Measurements from ENCODE around the gene COQ4. TPM values are rescaled to one million over a fixed set of nuclear protein-coding genes. Genes with fewer than 3 reads are reported as not detected.

COQ4 gene
- total RNA-seq, 8 experiments from 2014 or later, result 37.8 to 66.5 (median 51.1) TPM

DNA sequence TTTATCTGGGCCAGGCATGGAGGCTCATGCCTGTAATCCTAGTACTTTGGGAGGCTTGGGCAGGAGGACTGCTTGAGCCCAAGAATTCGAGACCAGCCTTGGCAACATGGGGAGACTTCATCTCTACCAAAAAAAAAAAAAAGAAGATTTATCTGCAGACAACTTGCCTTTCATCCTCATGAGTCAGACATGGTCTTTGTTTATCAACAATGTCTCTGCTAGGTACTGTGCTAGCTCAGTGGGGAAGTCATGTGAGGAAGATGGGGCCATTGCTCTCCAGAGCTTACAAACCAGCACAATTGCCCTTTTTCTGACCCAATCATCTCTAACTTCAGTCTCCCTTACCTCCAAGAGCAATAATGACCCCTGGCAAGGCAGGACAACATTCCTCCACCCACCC is 50.1 kb downstream of the COQ4 start:
- peak in 2 of 8 experiments; percentile 1 to 24 for ATAC-seq (replicated peaks in 6 of 8)
- Histone ChIP-seq H3K4me1 (replicated peaks in 1 of 2) (peaks cover 12 to 14% of the 10 kb centered on the region in 2 donors), H3K27ac (no peak overlapping the region), H3K4me3 (peak overlapping the region in 2 of 5 donors; percentile 70 to 78)
- WGBS, 10 experiments, result 60 to 100% (median 100%) methylated on average over 1 of the region's 1 CpG; no CpG with 5 or more reads in 4 of the 10 experiments
- in situ Hi-C loops (cut with MboI; ENCODE audit: low pct_unique_long_range_greater_than_20kb in 2 of 9, low sequenced_read_pairs in 9 of 9, unreplicated experiment in 9 of 9), result no loop called here

DNA sequence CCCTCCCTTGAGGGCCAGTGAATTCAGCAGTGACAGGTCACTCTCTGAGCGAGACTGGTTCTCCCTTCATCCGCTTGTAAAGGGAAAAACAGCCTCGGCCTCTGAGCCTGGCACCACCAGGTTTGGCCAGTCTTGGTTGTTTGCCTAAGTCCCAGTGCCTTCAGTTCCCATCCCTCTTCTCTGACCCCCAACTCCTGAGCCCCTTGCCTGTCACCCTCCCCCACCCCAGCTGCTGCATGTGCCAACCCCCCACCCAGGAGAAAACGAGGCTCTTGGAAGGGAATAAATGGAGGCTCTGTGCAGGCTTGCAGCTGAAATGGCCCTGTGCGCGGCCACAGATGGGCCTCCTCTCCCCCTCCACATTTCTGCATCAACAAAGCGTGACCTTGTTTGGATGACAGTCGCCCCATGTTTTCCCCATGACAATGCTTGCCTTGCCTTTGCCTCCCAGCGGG is 51.6 kb downstream of the COQ4 start:
- ATAC-seq (replicated peaks in 6 of 8), result no peak
- Histone ChIP-seq H3K4me1 (replicated peaks in 1 of 2) (peaks cover 12 to 14% of the 10 kb centered on the region in 2 donors), H3K27ac (no peak overlapping the region), H3K4me3 (no peak overlapping the region)
- WGBS, 10 experiments, result 60 to 100% (median 80%) methylated on average over 1 of the region's 9 CpGs; no CpG with 5 or more reads in 7 of the 10 experiments
- in situ Hi-C loops (cut with MboI; ENCODE audit: low pct_unique_long_range_greater_than_20kb in 2 of 9, low sequenced_read_pairs in 9 of 9, unreplicated experiment in 9 of 9), result no loop called here

DNA sequence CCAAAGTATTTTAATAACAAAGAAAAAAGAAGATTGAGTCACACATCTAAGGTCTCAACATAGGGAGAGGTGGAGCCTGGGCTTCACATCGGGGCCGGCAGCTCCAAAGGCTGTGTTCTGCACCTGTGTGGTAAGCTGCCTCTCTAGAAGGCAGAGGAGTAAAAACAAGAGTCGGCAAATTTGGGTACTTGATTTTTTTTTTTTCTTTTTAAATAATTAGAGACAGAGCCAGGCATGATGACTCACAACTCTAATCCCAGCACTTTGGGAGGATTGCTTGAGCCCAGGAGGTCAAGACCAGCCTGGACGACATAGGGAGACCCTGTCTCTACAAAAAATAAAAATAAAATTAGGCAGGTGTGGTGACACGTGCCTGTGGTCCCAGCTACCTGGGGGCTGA is 53.2 kb downstream of the COQ4 start:
- Histone ChIP-seq H3K4me1 (replicated peaks in 1 of 2) (peaks cover 6 to 9% of the 10 kb centered on the region in 2 donors), H3K27ac (no peak overlapping the region), H3K4me3 (no peak overlapping the region)
- 48 to 95% (median 68%) methylated on average over 2 to 4 of the region's 5 CpGs; no CpG with 5 or more reads in 2 of the 10 experiments for WGBS, 10 experiments
- no peak for ATAC-seq (replicated peaks in 6 of 8)
- in situ Hi-C loops (cut with MboI; ENCODE audit: low pct_unique_long_range_greater_than_20kb in 2 of 9, low sequenced_read_pairs in 9 of 9, unreplicated experiment in 9 of 9), result no loop called here

DNA sequence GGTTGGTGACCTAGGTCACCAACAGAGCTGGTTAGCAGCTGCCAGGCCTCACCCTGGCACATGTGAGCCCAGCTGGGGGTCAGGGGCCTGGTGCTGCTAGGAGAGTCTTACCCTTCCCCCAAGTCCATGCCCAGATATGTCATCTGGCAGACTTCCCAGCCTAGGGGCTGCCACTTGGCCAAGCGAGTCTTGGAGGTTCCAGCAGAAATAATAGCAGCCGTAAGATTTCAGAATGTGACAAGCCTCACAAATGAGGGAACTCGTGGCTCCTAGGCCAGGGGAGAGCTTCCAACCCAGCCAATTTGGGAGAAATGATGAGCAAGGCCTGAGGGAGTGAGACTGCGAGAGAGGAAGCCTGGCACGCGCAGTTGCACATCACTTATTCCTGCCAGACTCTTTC is 59.6 kb downstream of the COQ4 start:
- 40 to 100% (median 71%) methylated on average over 1 to 4 of the region's 6 CpGs; no CpG with 5 or more reads in 6 of the 10 experiments for WGBS, 10 experiments
- Histone ChIP-seq H3K27ac (peak overlapping the region; percentile 88 to 93), H3K4me3 (no peak overlapping the region), H3K4me1 (replicated peaks in 1 of 2) (peaks cover 55 to 61% of the 10 kb centered on the region in 2 donors)
- in situ Hi-C loops (cut with MboI; ENCODE audit: low pct_unique_long_range_greater_than_20kb in 2 of 9, low sequenced_read_pairs in 9 of 9, unreplicated experiment in 9 of 9), result no loop called here
- ATAC-seq (replicated peaks in 6 of 8), result no peak

DNA sequence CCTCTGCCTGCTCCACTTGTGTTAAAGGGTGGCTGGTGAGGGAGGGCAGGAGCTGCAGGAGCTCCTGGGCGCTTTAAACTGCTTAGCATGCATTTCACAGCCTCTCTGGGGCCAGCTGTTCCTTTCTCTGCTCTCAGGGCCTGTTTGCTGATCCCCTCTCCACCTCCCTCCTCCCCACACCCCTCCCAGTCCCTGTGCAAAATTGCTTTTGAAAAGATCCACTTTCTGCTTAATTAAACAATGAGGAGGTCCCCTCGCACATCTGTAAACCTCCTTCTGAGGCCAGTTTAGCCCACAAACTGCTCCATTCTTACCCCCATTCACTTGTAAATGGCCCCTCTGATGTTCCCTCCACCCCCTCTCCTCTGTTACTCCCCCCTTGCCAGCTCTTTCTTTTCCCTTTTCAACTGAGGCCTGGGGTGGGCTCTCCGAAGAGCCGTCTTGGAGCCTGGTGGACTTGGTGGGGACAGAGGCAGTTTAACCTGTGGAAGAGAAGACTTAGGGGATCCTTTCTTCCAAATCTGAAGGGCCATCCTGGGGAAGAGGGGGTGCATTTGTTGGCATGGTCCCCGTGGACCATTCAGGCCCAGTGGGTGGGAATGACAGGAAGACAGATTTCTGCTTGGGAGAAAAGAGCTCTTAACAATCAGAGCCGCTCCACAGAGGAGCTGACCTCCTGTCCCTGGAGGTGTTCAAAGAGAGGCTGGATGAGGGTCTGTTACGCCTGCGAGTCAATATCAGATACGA is 60.5 kb downstream of the COQ4 start:
- ATAC-seq (replicated peaks in 6 of 8), result peak in 5 of 8 experiments; percentile 39 to 53 (median 48)
- WGBS, 10 experiments, result 0 to 80% (median 8%) methylated on average over 1 to 3 of the region's 9 CpGs; no CpG with 5 or more reads in 7 of the 10 experiments
- in situ Hi-C loops (cut with MboI; ENCODE audit: low pct_unique_long_range_greater_than_20kb in 2 of 9, low sequenced_read_pairs in 9 of 9, unreplicated experiment in 9 of 9), result no loop called here
- peaks cover 64 to 70% of the 10 kb centered on the region in 2 donors for H3K4me1 ChIP-seq (replicated peaks in 1 of 2)
- H3K4me3 ChIP-seq, result no peak overlapping the region
- H3K27ac ChIP-seq, result peak overlapping the region; percentile 88 to 93

Other genes with a start within 250 kb of the COQ4 start
- 100 to 1,000 TPM in 1 of 8 experiments, 10 to 100 TPM in 7; 42.6 to 111 (median 50.9) TPM for gene PTGES2, start 195.1 kb upstream of the COQ4 start, total RNA-seq
- 1 to 10 TPM in 3 of 8 experiments, under 1 TPM in 2, not detected in 3; 0.76 to 3.3 (median 1.6) TPM for gene LCN2, start 173.4 kb upstream of the COQ4 start, total RNA-seq
- gene BBLN, start 162.6 kb upstream of the COQ4 start, total RNA-seq, result 100 to 1,000 TPM in 5 of 8 experiments, 10 to 100 TPM in 3; 60.0 to 233 (median 148) TPM
- 10 to 100 TPM; 36.3 to 92.5 (median 70.9) TPM for gene CIZ1, start 131.3 kb upstream of the COQ4 start, total RNA-seq
- 10 to 100 TPM in 5 of 8 experiments, 1 to 10 TPM in 3; 5.5 to 56.9 (median 31.5) TPM for gene DNM1, start 119.5 kb upstream of the COQ4 start, total RNA-seq
- 100 to 1,000 TPM in 2 of 8 experiments, 10 to 100 TPM in 6; 41.0 to 109 (median 91.7) TPM for gene GOLGA2, start 46.8 kb upstream of the COQ4 start, total RNA-seq
- gene SWI5, start 46.6 kb upstream of the COQ4 start, total RNA-seq, result 10 to 100 TPM; 29.4 to 55.4 (median 43.2) TPM
- gene TRUB2, start 392 bp upstream of the COQ4 start, total RNA-seq, result 10 to 100 TPM; 12.2 to 37.4 (median 22.0) TPM
- 10 to 100 TPM; 10.4 to 31.7 (median 17.7) TPM for gene SLC27A4, start 17.7 kb downstream of the COQ4 start, total RNA-seq
- gene URM1, start 48.5 kb downstream of the COQ4 start, total RNA-seq, result 10 to 100 TPM; 32.0 to 57.2 (median 44.4) TPM
- gene CERCAM, start 98.0 kb downstream of the COQ4 start, total RNA-seq, result 10 to 100 TPM; 14.4 to 53.5 (median 19.7) TPM
- gene ODF2, start 133.2 kb downstream of the COQ4 start, total RNA-seq, result 10 to 100 TPM; 20.3 to 62.5 (median 42.7) TPM
- 10 to 100 TPM; 11.9 to 30.4 (median 17.3) TPM for gene GLE1, start 181.9 kb downstream of the COQ4 start, total RNA-seq
- 100 to 1,000 TPM; 195 to 680 (median 254) TPM for gene SPTAN1, start 229.7 kb downstream of the COQ4 start, total RNA-seq

Measured in motor neuron (in vitro differentiated cells).